Heart right ventricle (tissue), 16 donors: ENCODE results near the gene KRT40. TPM values are rescaled to one million over a fixed set of nuclear protein-coding genes. Genes with fewer than 3 reads are reported as not detected.

Experiments used
- ATAC-seq, 8 donors: fragments of 200-7000 bp; cut with Tn5 transposase; one replicate each; pipeline ENCODE4 v1.9.1; 2020; ENCODE audit warnings: mild to moderate bottlenecking in 8 of 8, moderate library complexity in 8 of 8, moderate number of reproducible peaks in 1 of 8
- DNase-seq, 2 donors: peaks; one replicate each; pipeline ENCODE4 v3.0.0-alpha.2; 2020
- H3K27ac ChIP-seq, 10 donors: fragments of 200-600 bp; sonication (generic) in 2 of 10; one replicate each; pipeline versions ENCODE4 v1.5.0 to v1.8.0; 2020 to 2022; ENCODE audit warnings: mild to moderate bottlenecking in 3 of 10
- H3K27me3 ChIP-seq, 7 donors: fragments of 200-600 bp; one replicate each; pipeline ENCODE4 v1.8.0; 2021 to 2022; ENCODE audit warnings: mild to moderate bottlenecking in 2 of 7
- H3K36me3 ChIP-seq, 9 donors: fragments of 200-600 bp; sonication (generic) in 1 of 9; one replicate each; pipeline versions ENCODE4 v1.5.0 to v1.8.0; 2020 to 2022; ENCODE audit warnings: mild to moderate bottlenecking in 2 of 9
- H3K4me1 ChIP-seq, 9 donors: fragments of 200-600 bp; sonication (generic) in 1 of 9; one replicate each; pipeline versions ENCODE4 v1.5.0 to v1.8.0; 2020 to 2022; ENCODE audit warnings: mild to moderate bottlenecking in 4 of 9
- H3K4me3 ChIP-seq, 10 donors: fragments of 200-600 bp; sonication (generic) in 2 of 10; one replicate each; pipeline versions ENCODE4 v1.5.0 to v1.8.0; 2020 to 2022; ENCODE audit warnings: mild to moderate bottlenecking in 7 of 10, moderate library complexity in 2 of 10
- H3K9me3 ChIP-seq, 11 donors: fragments of 200-600 bp in 10 of 11; sonication (generic) in 2 of 11; one replicate each; pipeline versions ENCODE4 v1.5.0 to v1.8.0; 2013 to 2022; ENCODE audit warnings: mild to moderate bottlenecking in 2 of 11, control low read depth in 1 of 11, moderate library complexity in 1 of 11
- WGBS, 2 donors: extraction: QIAGEN DNeasy Blood & Tissue Kit; methylation state at CpG; one replicate each; pipeline ENCODE4 v1.1.7; 2013; ENCODE audit warnings: inconsistent platforms in 1 of 2; 5-methylcytosine and 5-hydroxymethylcytosine counted together
- intact Hi-C, 10 donors: fragments of 100-400 bp; cut with DNase I; formaldehyde crosslinking; loops; one replicate each; pipeline versions ENCODE4 v1.11.1 to v1.14.2; 2022
- polyA plus RNA-seq, 2 donors: library from polyadenylated mRNA; stranded (reverse); fragments of 200-250 nt; gene quantifications; one replicate each; pipeline ENCODE4 v1.2.3, GENCODE V29; 2013
- total RNA-seq, 10 donors: library from RNA; stranded (reverse); fragmentation: NEBNext Ultra II Directional in 3 of 10; extraction: Animal tissue kit (Norgen Biotek cat#: 25700) in 3 of 10; gene quantifications; one replicate each; pipeline versions ENCODE4 v1.2.1 to v1.2.4, GENCODE V29; 2021 to 2023
- TF ChIP-seq, protein P1 (sequence below), 9 donors: fragments of 200-600 bp; sonication (generic) in 2 of 9; IDR thresholded peaks; one replicate each; pipeline versions ENCODE4 v1.5.0 to v1.8.0; 2021 to 2022; ENCODE audit warnings: antibody characterized with exemption in 9 of 9, mild to moderate bottlenecking in 5 of 9, moderate library complexity in 1 of 9
- donor health status: Arrhythmogenic right ventricular cardiomyopathy.
- donor health status: ischemic (EF 13 %, LVEDD 7.1; RV severe dilation, severe dysfunction).
- donor health status: healthy with polysubstance abuse.
- donor health status: DM: no; HTN: yes; CAD: no.
- donor health status: DM: no; HTN: no; CAD: no.
- donor health status: ischemic (EF 25% LVEDD 6.9; RV normal size, moderate dysfunction).
- donor health status: ischemic (EF 25% LVEDD 5.7; RV mildly dilated, moderate dysfunction).
- donor health status: healthy.
- donor health status: DM: yes; HTN: yes; CAD: no.
- donor health status: Ischemic cardiomyopathy.
- donor health status: ischemic (EF 35%, LVEDD 5.7; RV mildly dilated, moderate dysfunction).
- donor health status: nonischemic (EF 11% LVEDD 7.7; RV severe dilation, severe dysfunction).
- donor health status: DM: yes; HTN: yes; CAD: no.
- donor health status: PGD.
- donor health status: ischemic (EF 29% LVEDD 5.4; RV normal size, mild dysfunction).
- donor health status: nonischemic (EF 23%, LVEDD 6.1; RV moderate dilation, normal function).

Gene KRT40
- total and polyA plus RNA-seq, 12 donors, result not detected

- 35 to 36% methylated on average over 3 of the region's 3 CpGs for WGBS, 2 donors
- Histone ChIP-seq H3K27me3 (peaks cover 0 to 41% (median 8%) of the 10 kb centered on the region in 7 donors), H3K4me3 (no peak overlapping the region), H3K36me3 (no peaks in the 10 kb centered on the region), H3K27ac (no peak overlapping the region), H3K4me1 (no peaks in the 10 kb centered on the region), H3K9me3 (no peaks in the 10 kb centered on the region)
- intact Hi-C loops, result no loop called here
- ATAC-seq, result no peak
- no peak for DNase-seq
- TF ChIP-seq, protein P1, sequence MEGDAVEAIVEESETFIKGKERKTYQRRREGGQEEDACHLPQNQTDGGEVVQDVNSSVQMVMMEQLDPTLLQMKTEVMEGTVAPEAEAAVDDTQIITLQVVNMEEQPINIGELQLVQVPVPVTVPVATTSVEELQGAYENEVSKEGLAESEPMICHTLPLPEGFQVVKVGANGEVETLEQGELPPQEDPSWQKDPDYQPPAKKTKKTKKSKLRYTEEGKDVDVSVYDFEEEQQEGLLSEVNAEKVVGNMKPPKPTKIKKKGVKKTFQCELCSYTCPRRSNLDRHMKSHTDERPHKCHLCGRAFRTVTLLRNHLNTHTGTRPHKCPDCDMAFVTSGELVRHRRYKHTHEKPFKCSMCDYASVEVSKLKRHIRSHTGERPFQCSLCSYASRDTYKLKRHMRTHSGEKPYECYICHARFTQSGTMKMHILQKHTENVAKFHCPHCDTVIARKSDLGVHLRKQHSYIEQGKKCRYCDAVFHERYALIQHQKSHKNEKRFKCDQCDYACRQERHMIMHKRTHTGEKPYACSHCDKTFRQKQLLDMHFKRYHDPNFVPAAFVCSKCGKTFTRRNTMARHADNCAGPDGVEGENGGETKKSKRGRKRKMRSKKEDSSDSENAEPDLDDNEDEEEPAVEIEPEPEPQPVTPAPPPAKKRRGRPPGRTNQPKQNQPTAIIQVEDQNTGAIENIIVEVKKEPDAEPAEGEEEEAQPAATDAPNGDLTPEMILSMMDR (IDR thresholded peaks at IDR 0.05), result no peak
Observed at GRCh38 chr17:40935624-40936023, 48.5 kb downstream of the KRT40 start.

- H3K36me3 ChIP-seq, result no peaks in the 10 kb centered on the region
- peaks cover 0 to 31% (median 5%) of the 10 kb centered on the region in 7 donors for H3K27me3 ChIP-seq
- intact Hi-C loops, result no loop called here
- ATAC-seq (no peak), DNase-seq (no peak)
- no peaks in the 10 kb centered on the region for H3K4me1 ChIP-seq
- 75 to 95% methylated on average over 2 of the region's 2 CpGs for WGBS, 2 donors
- H3K27ac ChIP-seq, result no peak overlapping the region
- no peaks in the 10 kb centered on the region for H3K9me3 ChIP-seq
- H3K4me3 ChIP-seq, result no peak overlapping the region
- TF ChIP-seq, protein P1 (IDR thresholded peaks at IDR 0.05), result no peak
Observed at GRCh38 chr17:40932608-40933007, 51.5 kb downstream of the KRT40 start.

- H3K27me3 ChIP-seq, result peaks cover 0 to 37% (median 5%) of the 10 kb centered on the region in 7 donors
- no peak for DNase-seq
- no peak for ATAC-seq
- H3K9me3 ChIP-seq, result no peaks in the 10 kb centered on the region
- no peak overlapping the region for H3K27ac ChIP-seq
- H3K4me1 ChIP-seq, result no peaks in the 10 kb centered on the region
- no peaks in the 10 kb centered on the region for H3K36me3 ChIP-seq
- TF ChIP-seq, protein P1 (IDR thresholded peaks at IDR 0.05), result no peak
- intact Hi-C loops, result no loop called here
- no peak overlapping the region for H3K4me3 ChIP-seq
- 57 to 67% methylated on average over 3 of the region's 3 CpGs for WGBS, 2 donors
Observed at GRCh38 chr17:40931311-40931710, 52.8 kb downstream of the KRT40 start.

Other genes starting within 250 kb of the KRT40 start
Only the 30 nearest of the 35 such genes appear.
- gene KRT27, start 201.8 kb downstream of the KRT40 start, total RNA-seq, result under 1 TPM in 1 of 10 donors, not detected in 9; 0.21 TPM
- not detected for gene KRT27, start 201.8 kb downstream of the KRT40 start, polyA plus RNA-seq
- not detected for gene KRT28, start 184.4 kb downstream of the KRT40 start, total RNA-seq
- gene KRT28, start 184.4 kb downstream of the KRT40 start, polyA plus RNA-seq, result not detected
- gene KRT10, start 161.7 kb downstream of the KRT40 start, total RNA-seq, result 10 to 100 TPM; 40.9 to 63.1 (median 48.5) TPM
- 10 to 100 TPM; 44.0 to 86.8 TPM for gene KRT10, start 161.7 kb downstream of the KRT40 start, polyA plus RNA-seq
- gene KRT12, start 117.1 kb downstream of the KRT40 start, total RNA-seq, result not detected
- not detected for gene KRT12, start 117.1 kb downstream of the KRT40 start, polyA plus RNA-seq
- not detected for gene KRT20, start 99.1 kb downstream of the KRT40 start, total RNA-seq
- gene KRT20, start 99.1 kb downstream of the KRT40 start, polyA plus RNA-seq, result not detected
- gene KRT23, start 46.7 kb downstream of the KRT40 start, total RNA-seq, result under 1 TPM in 3 of 10 donors, not detected in 7; 0.19 to 0.25 (median 0.23) TPM
- gene KRT23, start 46.7 kb downstream of the KRT40 start, polyA plus RNA-seq, result under 1 TPM in 1 of 2 donors, not detected in 1; 0.01 TPM
- gene KRT39, start 17.4 kb downstream of the KRT40 start, total RNA-seq, result not detected
- not detected for gene KRT39, start 17.4 kb downstream of the KRT40 start, polyA plus RNA-seq
- not detected for gene KRTAP3-3, start 9.8 kb upstream of the KRT40 start, total RNA-seq
- not detected for gene KRTAP3-3, start 9.8 kb upstream of the KRT40 start, polyA plus RNA-seq
- not detected for gene KRTAP3-2, start 15.6 kb upstream of the KRT40 start, total RNA-seq
- gene KRTAP3-2, start 15.6 kb upstream of the KRT40 start, polyA plus RNA-seq, result not detected
- not detected for gene KRTAP3-1, start 24.8 kb upstream of the KRT40 start, total RNA-seq
- not detected for gene KRTAP3-1, start 24.8 kb upstream of the KRT40 start, polyA plus RNA-seq
- gene KRTAP1-5, start 42.9 kb upstream of the KRT40 start, total RNA-seq, result not detected
- not detected for gene KRTAP1-5, start 42.9 kb upstream of the KRT40 start, polyA plus RNA-seq
- gene KRTAP1-4, start 45.9 kb upstream of the KRT40 start, total RNA-seq, result not detected
- gene KRTAP1-4, start 45.9 kb upstream of the KRT40 start, polyA plus RNA-seq, result not detected
- not detected for gene KRTAP1-3, start 50.5 kb upstream of the KRT40 start, total RNA-seq
- not detected for gene KRTAP1-3, start 50.5 kb upstream of the KRT40 start, polyA plus RNA-seq
- gene KRTAP1-1, start 57.1 kb upstream of the KRT40 start, total RNA-seq, result not detected
- gene KRTAP1-1, start 57.1 kb upstream of the KRT40 start, polyA plus RNA-seq, result not detected
- gene KRTAP2-1, start 63.0 kb upstream of the KRT40 start, total RNA-seq, result not detected
- not detected for gene KRTAP2-1, start 63.0 kb upstream of the KRT40 start, polyA plus RNA-seq
- gene KRTAP2-2, start 70.9 kb upstream of the KRT40 start, total RNA-seq, result not detected
- not detected for gene KRTAP2-2, start 70.9 kb upstream of the KRT40 start, polyA plus RNA-seq
- gene KRTAP2-3, start 75.8 kb upstream of the KRT40 start, total RNA-seq, result not detected
- gene KRTAP2-3, start 75.8 kb upstream of the KRT40 start, polyA plus RNA-seq, result not detected
- gene KRTAP2-4, start 81.6 kb upstream of the KRT40 start, total RNA-seq, result not detected
- gene KRTAP2-4, start 81.6 kb upstream of the KRT40 start, polyA plus RNA-seq, result not detected
- gene KRTAP4-7, start 99.8 kb upstream of the KRT40 start, total RNA-seq, result not detected
- not detected for gene KRTAP4-7, start 99.8 kb upstream of the KRT40 start, polyA plus RNA-seq
- gene KRTAP4-8, start 113.8 kb upstream of the KRT40 start, total RNA-seq, result not detected
- not detected for gene KRTAP4-8, start 113.8 kb upstream of the KRT40 start, polyA plus RNA-seq
- not detected for gene KRTAP4-16, start 117.9 kb upstream of the KRT40 start, total RNA-seq
- gene KRTAP4-16, start 117.9 kb upstream of the KRT40 start, polyA plus RNA-seq, result not detected
- gene KRTAP4-9, start 121.1 kb upstream of the KRT40 start, total RNA-seq, result not detected
- not detected for gene KRTAP4-9, start 121.1 kb upstream of the KRT40 start, polyA plus RNA-seq
- gene KRTAP4-11, start 134.0 kb upstream of the KRT40 start, total RNA-seq, result not detected
- not detected for gene KRTAP4-11, start 134.0 kb upstream of the KRT40 start, polyA plus RNA-seq
- not detected for gene KRTAP4-12, start 139.9 kb upstream of the KRT40 start, total RNA-seq
- not detected for gene KRTAP4-12, start 139.9 kb upstream of the KRT40 start, polyA plus RNA-seq
- gene KRTAP4-6, start 156.2 kb upstream of the KRT40 start, total RNA-seq, result not detected
- gene KRTAP4-6, start 156.2 kb upstream of the KRT40 start, polyA plus RNA-seq, result not detected
- not detected for gene KRTAP4-5, start 165.5 kb upstream of the KRT40 start, total RNA-seq
- not detected for gene KRTAP4-5, start 165.5 kb upstream of the KRT40 start, polyA plus RNA-seq
- not detected for gene KRTAP4-4, start 176.4 kb upstream of the KRT40 start, total RNA-seq
- not detected for gene KRTAP4-4, start 176.4 kb upstream of the KRT40 start, polyA plus RNA-seq
- gene KRTAP4-3, start 183.9 kb upstream of the KRT40 start, total RNA-seq, result not detected
- not detected for gene KRTAP4-3, start 183.9 kb upstream of the KRT40 start, polyA plus RNA-seq
- not detected for gene KRTAP4-2, start 193.9 kb upstream of the KRT40 start, total RNA-seq
- not detected for gene KRTAP4-2, start 193.9 kb upstream of the KRT40 start, polyA plus RNA-seq
- not detected for gene KRTAP4-1, start 200.6 kb upstream of the KRT40 start, total RNA-seq
- gene KRTAP4-1, start 200.6 kb upstream of the KRT40 start, polyA plus RNA-seq, result not detected